SK-N-SH (cell line): Measurements from ENCODE around the gene KIZ. TPM values are rescaled to one million over a fixed set of nuclear protein-coding genes. Genes with fewer than 3 reads are reported as not detected.

Experiments used
- CTCF ChIA-PET: fragments of 300-600, 350-600 bp; formaldehyde crosslinking; extraction: SDS; loops from one replicate; lab custom pipeline; 2021; lab: Yijun Ruan, JAX
- POLR2A ChIA-PET: fragments of 350-600 bp; sonication (Branson Sonifier 250); formaldehyde crosslinking; extraction: SDS; loops from one replicate; lab custom pipeline; 2020; ENCODE audit warnings: antibody characterized with exemption, inconsistent platforms; lab: Yijun Ruan, JAX
- DNase-seq: peaks from one replicate; pipeline ENCODE4 v3.0.0; 2012
- H2AFZ ChIP-seq: fragments of 200-600 bp; sonication (generic); 2 replicates; pipeline ENCODE4 v1.8.1; 2016; ENCODE audit warnings: antibody characterized with exemption, mild to moderate bottlenecking, low read depth
- H3F3A ChIP-seq: fragments of 200-600 bp; sonication (generic); replicated peaks from 2 replicates; pipeline ENCODE3; 2016; ENCODE audit warnings: antibody characterized with exemption, mild to moderate bottlenecking; ENCODE audit not compliant: insufficient read depth
- H3K27ac ChIP-seq, 2 experiments: fragments of 200-500 bp in 1 of 2; fragments of 200-600 bp in 1 of 2; sonication (Bioruptor generic) in 1 of 2; sonication (generic), shearing (Covaris generic) in 1 of 2; 2 replicates each; pipeline versions ENCODE4 v1.5.1 to v1.6.1; 2014 to 2016; ENCODE audit warnings: low read depth in 2 of 2, inconsistent platforms in 1 of 2, low read length in 1 of 2, mild to moderate bottlenecking in 1 of 2, mixed read lengths in 1 of 2
- H3K27me3 ChIP-seq: fragments of 200-600 bp; sonication (generic), shearing (Covaris generic); 2 replicates; pipeline ENCODE4 v1.6.1; 2016; ENCODE audit warnings: mixed run types; ENCODE audit not compliant: insufficient read depth
- H3K36me3 ChIP-seq, 2 experiments: fragments of 200-500 bp in 1 of 2; fragments of 200-600 bp in 1 of 2; sonication (Bioruptor generic) in 1 of 2; sonication (generic) in 1 of 2; replicated peaks in 1 of 2; 2 replicates each; pipeline versions ENCODE3 to v1.5.1; 2014 to 2016; ENCODE audit warnings: low read length in 1 of 2, mild to moderate bottlenecking in 1 of 2; ENCODE audit not compliant: insufficient read depth in 2 of 2, control insufficient read depth in 1 of 2
- H3K4me1 ChIP-seq, 2 experiments: fragments of 200-500 bp in 1 of 2; fragments of 200-600 bp in 1 of 2; sonication (Bioruptor generic) in 1 of 2; sonication (generic), shearing (Covaris generic) in 1 of 2; 2 replicates each; pipeline versions ENCODE4 v1.5.1 to v1.6.1; 2014 to 2016; ENCODE audit warnings: low read depth in 1 of 2, low read length in 1 of 2, mixed run types in 1 of 2; ENCODE audit not compliant: insufficient read depth in 2 of 2, control insufficient read depth in 1 of 2
- H3K4me2 ChIP-seq: fragments of 200-600 bp; sonication (generic), shearing (Covaris generic); 2 replicates; pipeline ENCODE4 v1.6.1; 2017; ENCODE audit warnings: mixed run types
- H3K4me3 ChIP-seq, 2 experiments: fragments of 200-500 bp in 1 of 2; fragments of 200-600 bp in 1 of 2; sonication (Bioruptor generic) in 1 of 2; sonication (generic), shearing (Covaris generic) in 1 of 2; 2 replicates each; pipeline versions ENCODE4 v1.5.1 to v1.8.1; 2014 to 2016; ENCODE audit warnings: low read depth in 2 of 2, inconsistent platforms in 1 of 2, low read length in 1 of 2, mild to moderate bottlenecking in 1 of 2, mixed read lengths in 1 of 2, moderate library complexity in 1 of 2
- H3K79me2 ChIP-seq: fragments of 200-600 bp; sonication (generic); 2 replicates; pipeline ENCODE4 v1.8.1; 2017; ENCODE audit warnings: mild to moderate bottlenecking; ENCODE audit not compliant: insufficient read depth
- H3K9ac ChIP-seq: fragments of 200-600 bp; sonication (generic); 2 replicates; pipeline ENCODE4 v1.6.1; 2017; ENCODE audit warnings: mixed run types
- H3K9me2 ChIP-seq: fragments of 200-600 bp; sonication (generic); 2 replicates; pipeline ENCODE4 v1.6.1; 2017; ENCODE audit warnings: mixed run types
- H3K9me3 ChIP-seq: fragments of 200-600 bp; sonication (generic); 2 replicates; pipeline ENCODE4 v1.6.1; 2017; ENCODE audit warnings: mixed run types, mild to moderate bottlenecking, moderate library complexity
- H4K20me1 ChIP-seq: fragments of 200-600 bp; sonication (generic); 2 replicates; pipeline ENCODE4 v1.6.1; 2017; ENCODE audit warnings: mild to moderate bottlenecking, mixed run types; ENCODE audit not compliant: insufficient read depth
- CTCF ChIP-seq: fragments of 200-600 bp; sonication (generic); IDR thresholded peaks from 2 replicates; pipeline ENCODE4 v1.6.1; 2017; ENCODE audit warnings: antibody characterized with exemption, mild to moderate bottlenecking, moderate library complexity
- EP300 ChIP-seq, 2 experiments: IDR thresholded peaks; 2 replicates each; pipeline versions ENCODE4 v1.4.0 to v1.6.1; 2012; ENCODE audit warnings: borderline replicate concordance in 1 of 2, low read depth in 1 of 2, low read length in 1 of 2
- EZH2phosphoT487 ChIP-seq: fragments of 200-600 bp; sonication (generic); IDR thresholded peaks from 2 replicates; pipeline ENCODE4 v1.6.1; 2017; ENCODE audit warnings: low read depth, mixed run types, mild to moderate bottlenecking, antibody characterized with exemption, moderate library complexity, borderline replicate concordance
- FOSL2 ChIP-seq: IDR thresholded peaks from 2 replicates; pipeline ENCODE4 v1.4.0; 2012; ENCODE audit warnings: low read depth, mild to moderate bottlenecking, moderate library complexity, borderline replicate concordance
- MEF2A ChIP-seq: IDR thresholded peaks from 2 replicates; pipeline ENCODE4 v1.4.0; 2012; ENCODE audit warnings: low read depth, borderline replicate concordance
- MXI1 ChIP-seq: IDR thresholded peaks from 2 replicates; pipeline ENCODE4 v1.6.1; 2012; ENCODE audit warnings: mild to moderate bottlenecking, low read depth, low read length, improper control_type of control experiment
- RAD21 ChIP-seq: IDR thresholded peaks from 2 replicates; pipeline ENCODE4 v1.6.1; 2012; ENCODE audit warnings: mild to moderate bottlenecking, low read length
- RCOR1 ChIP-seq: fragments of 150-350 bp; IDR thresholded peaks from 2 replicates; pipeline ENCODE4 v1.6.1; 2017; ENCODE audit warnings: antibody characterized with exemption, low read length
- REST ChIP-seq: IDR thresholded peaks from 2 replicates; pipeline ENCODE4 v1.6.1; 2012; ENCODE audit warnings: mild to moderate bottlenecking, low read depth, low read length, moderate library complexity
- RXRA ChIP-seq: IDR thresholded peaks from 2 replicates; pipeline ENCODE4 v1.4.0; 2012; ENCODE audit warnings: low read depth, mild to moderate bottlenecking, borderline replicate concordance
- SMC3 ChIP-seq: IDR thresholded peaks from 2 replicates; pipeline ENCODE4 v1.6.1; 2012; ENCODE audit warnings: low read depth, low read length, improper control_type of control experiment
- TCF12 ChIP-seq: IDR thresholded peaks from 2 replicates; pipeline ENCODE4 v1.4.0; 2012
- TEAD4 ChIP-seq: IDR thresholded peaks from 2 replicates; pipeline ENCODE4 v1.4.0; 2012; ENCODE audit warnings: mild to moderate bottlenecking, borderline replicate concordance; ENCODE audit not compliant: insufficient read depth
- USF1 ChIP-seq: IDR thresholded peaks from 2 replicates; pipeline ENCODE4 v1.4.0; 2012; ENCODE audit warnings: low read depth, borderline replicate concordance
- WGBS: methylation state at CpG from one replicate; pipeline ENCODE4 v1.1.6; 2017; ENCODE audit warnings: low lambda C conversion rate; 5-methylcytosine and 5-hydroxymethylcytosine counted together
- polyA plus RNA-seq, 3 experiments: library from polyadenylated mRNA; depleted of rRNA; stranded (reverse); fragments of >200 nt; gene quantifications; 2 replicates each; pipeline ENCODE4 v1.2.3, GENCODE V29; 2012
- TF ChIP-seq, protein P1 (sequence below): fragments of 150-350 bp; IDR thresholded peaks from 2 replicates; pipeline ENCODE4 v1.6.1; 2016; ENCODE audit warnings: mild to moderate bottlenecking, low read depth, low read length
- TF ChIP-seq, protein P2 (sequence below): IDR thresholded peaks from 2 replicates; pipeline ENCODE4 v1.4.0; 2012; ENCODE audit warnings: low read depth

The KIZ gene
- polyA plus RNA-seq, 1 of the 3 experiments (the other 2 are of a cell fraction): 3.9 TPM

GRCh38 chr20:21266191-21266536 is 140.3 kb downstream of the KIZ start (continued):
- TF ChIP-seq REST (no peak), MXI1 (no peak), USF1 (no peak), FOSL2 (no peak), RCOR1 (no peak)
- TF ChIP-seq, protein P1, sequence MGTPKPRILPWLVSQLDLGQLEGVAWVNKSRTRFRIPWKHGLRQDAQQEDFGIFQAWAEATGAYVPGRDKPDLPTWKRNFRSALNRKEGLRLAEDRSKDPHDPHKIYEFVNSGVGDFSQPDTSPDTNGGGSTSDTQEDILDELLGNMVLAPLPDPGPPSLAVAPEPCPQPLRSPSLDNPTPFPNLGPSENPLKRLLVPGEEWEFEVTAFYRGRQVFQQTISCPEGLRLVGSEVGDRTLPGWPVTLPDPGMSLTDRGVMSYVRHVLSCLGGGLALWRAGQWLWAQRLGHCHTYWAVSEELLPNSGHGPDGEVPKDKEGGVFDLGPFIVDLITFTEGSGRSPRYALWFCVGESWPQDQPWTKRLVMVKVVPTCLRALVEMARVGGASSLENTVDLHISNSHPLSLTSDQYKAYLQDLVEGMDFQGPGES: no peak

- H3K4me2 ChIP-seq: no peak overlapping the region
- no peaks in the 10 kb centered on the region for H3K9me3 ChIP-seq
- no peaks in the 10 kb centered on the region for H3K79me2 ChIP-seq
- H3K4me1 ChIP-seq: no peaks in the 10 kb centered on the region; a peak in 1 of 4 replicates
- TF ChIP-seq RCOR1: no peak
- no peak overlapping the region for H2AFZ ChIP-seq
- ChIA-PET POLR2A (no interaction called here), CTCF (interaction anchor here (2.1 kb wide), 1 partner anchor 34 kb away, joined by 6 read pairs; no protein-coding TSS in a partner anchor)
- H3K36me3 ChIP-seq: no peaks in the 10 kb centered on the region
- no peak overlapping the region for H3K27ac ChIP-seq
- H3K4me3 ChIP-seq: no peak overlapping the region
- DNase-seq: no peak
- H3K9me2 ChIP-seq: no peaks in the 10 kb centered on the region
- no peaks in the 10 kb centered on the region for H4K20me1 ChIP-seq
- H3F3A ChIP-seq: no peaks in the 10 kb centered on the region
- WGBS: 7% methylated on average over 2 of the region's 2 CpGs
- H3K27me3 ChIP-seq: peaks cover 23% of the 10 kb centered on the region
- H3K9ac ChIP-seq: no peak overlapping the region
Observed at GRCh38 chr20:21269772-21270171, 143.9 kb downstream of the KIZ start.

- 61% methylated on average over 8 of the region's 8 CpGs for WGBS
- DNase-seq: no peak
- CTCF ChIA-PET: interaction anchor here (2.1 kb wide), 1 partner anchor 35 kb away, joined by 6 read pairs; no protein-coding TSS in a partner anchor
Observed at GRCh38 chr20:21270806-21271205, 144.9 kb downstream of the KIZ start.

More at GRCh38 chr20:21270806-21271205, 144.9 kb downstream of the KIZ start:
- Histone ChIP-seq H2AFZ (no peak overlapping the region), H3K9ac (no peak overlapping the region), H3K4me1 (no peaks in the 10 kb centered on the region; a peak in 1 of 4 replicates), H4K20me1 (no peaks in the 10 kb centered on the region)
- POLR2A ChIA-PET: no interaction called here
- TF ChIP-seq FOSL2 (no peak), EZH2phosphoT487 (no peak), CTCF (no peak), TEAD4 (no peak), MEF2A (no peak), TCF12 (no peak), RXRA (no peak), MXI1 (no peak), SMC3 (no peak), RAD21 (no peak), EP300 (IDR thresholded peaks at IDR 0.05; ENCODE audit: borderline replicate concordance in 1 of 2, low read depth in 1 of 2, low read length in 1 of 2) (no peak)
- TF ChIP-seq, protein P2, sequence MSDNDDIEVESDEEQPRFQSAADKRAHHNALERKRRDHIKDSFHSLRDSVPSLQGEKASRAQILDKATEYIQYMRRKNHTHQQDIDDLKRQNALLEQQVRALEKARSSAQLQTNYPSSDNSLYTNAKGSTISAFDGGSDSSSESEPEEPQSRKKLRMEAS: no peak
- TF ChIP-seq, all 33 proteins: peak for 0
- H3K9me2 ChIP-seq: no peaks in the 10 kb centered on the region
- H3K4me2 ChIP-seq: no peak overlapping the region
- H3K27ac ChIP-seq: no peak overlapping the region
- H3K36me3 ChIP-seq: no peaks in the 10 kb centered on the region
- no peaks in the 10 kb centered on the region for H3K9me3 ChIP-seq
- H3K79me2 ChIP-seq: no peaks in the 10 kb centered on the region
- no peak overlapping the region for H3K4me3 ChIP-seq
- H3F3A ChIP-seq: no peaks in the 10 kb centered on the region
- peaks cover 23% of the 10 kb centered on the region for H3K27me3 ChIP-seq
